NCI-H1694 (cell line): ENCODE measurements around the gene WDR13.
"Not testable (repeated sequence)": the region's sequence is repeated elsewhere in the genome, so short reads cannot be mapped to it uniquely, and the experiment has no call there.

ENCODE experiments used
- DNase-seq: peaks from one replicate; lab custom pipeline; 2025; lab: John Stamatoyannopoulos, UW

Gene WDR13

DNA sequence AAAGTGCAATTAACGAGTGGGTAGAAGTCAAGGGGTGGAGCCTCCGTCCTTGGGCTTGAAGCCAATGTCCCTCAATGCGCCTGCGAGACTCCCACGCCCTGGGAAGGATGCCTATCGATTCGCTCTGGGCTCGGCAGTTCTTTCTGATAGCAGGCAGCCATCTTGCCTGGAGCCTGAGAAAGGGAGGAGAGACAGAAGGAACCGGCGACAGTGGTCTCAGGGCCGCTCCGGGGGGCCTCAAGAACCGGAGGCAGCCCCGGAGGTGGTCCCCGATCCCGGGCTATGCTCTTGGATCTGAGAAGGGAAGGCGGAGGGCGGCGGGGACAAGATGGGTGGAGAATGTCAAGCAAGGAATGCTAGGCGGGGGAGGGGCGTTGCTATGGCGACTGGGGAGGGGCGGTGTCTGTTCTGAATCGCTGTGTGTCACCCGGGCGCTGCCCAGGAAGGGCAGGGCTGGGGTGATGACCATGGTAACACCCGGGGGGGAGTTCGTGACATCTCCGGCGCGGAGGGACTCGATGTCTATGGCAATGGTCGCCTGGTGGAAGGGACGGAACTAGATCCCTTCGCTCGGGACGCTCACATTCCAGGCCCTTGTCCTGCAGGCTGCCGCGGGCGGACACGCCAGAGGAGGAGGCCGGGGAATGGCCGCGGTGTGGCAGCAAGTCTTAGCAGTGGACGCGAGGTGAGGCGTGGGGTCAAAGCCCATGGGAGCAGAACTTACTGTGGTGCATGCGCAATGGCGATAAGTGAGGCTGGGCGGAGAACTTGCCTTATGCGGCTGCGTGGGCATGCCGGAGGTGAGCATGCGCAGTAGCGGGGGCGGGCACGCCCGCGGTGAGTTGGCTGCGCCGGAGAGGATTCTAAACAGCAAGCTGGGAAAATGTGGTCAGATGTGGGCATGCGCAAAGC, at the start of gene WDR13:
Gene WDR13, plus strand, starts transcription at position 140 of the 912 bp plus-strand sequence. Its CDS starts 505 bp downstream, at position 645.
- DNase-seq = peak; percentile 88

DNA sequence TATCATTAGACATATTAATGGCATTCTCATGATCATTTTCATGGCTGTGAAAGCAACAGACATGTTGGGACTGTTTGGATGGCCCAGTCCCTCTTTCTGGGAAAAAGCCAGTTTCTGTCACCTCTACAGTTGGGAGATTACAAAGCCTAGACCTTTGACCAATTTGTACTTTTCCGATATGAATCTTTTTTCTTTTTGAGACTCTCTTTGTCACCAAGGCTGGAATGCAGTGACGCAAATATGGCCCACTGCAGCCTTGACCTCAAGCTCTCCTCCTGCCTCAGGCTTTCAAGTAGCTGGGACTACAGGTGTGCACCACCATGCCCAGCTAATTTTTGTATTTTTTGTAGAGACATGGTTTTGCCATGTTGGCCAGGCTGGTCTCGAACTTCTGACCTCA, 48.4 kb upstream of the WDR13 start:
- DNase-seq = no peak

GRCh38 chrX:48555731-48556325, 41.5 kb upstream of the WDR13 start:
- not testable (repeated sequence) for DNase-seq

- DNase-seq = no peak
These were observed 39.0 kb upstream of the WDR13 start for GRCh38 chrX:48558271-48558670.

GRCh38 chrX:48559636-48560035, 37.7 kb upstream of the WDR13 start:
- DNase-seq = no peak

GRCh38 chrX:48560056-48560455, 37.2 kb upstream of the WDR13 start:
- no peak for DNase-seq

- no peak for DNase-seq
These were observed 36.6 kb upstream of the WDR13 start for GRCh38 chrX:48560681-48561080.

DNA sequence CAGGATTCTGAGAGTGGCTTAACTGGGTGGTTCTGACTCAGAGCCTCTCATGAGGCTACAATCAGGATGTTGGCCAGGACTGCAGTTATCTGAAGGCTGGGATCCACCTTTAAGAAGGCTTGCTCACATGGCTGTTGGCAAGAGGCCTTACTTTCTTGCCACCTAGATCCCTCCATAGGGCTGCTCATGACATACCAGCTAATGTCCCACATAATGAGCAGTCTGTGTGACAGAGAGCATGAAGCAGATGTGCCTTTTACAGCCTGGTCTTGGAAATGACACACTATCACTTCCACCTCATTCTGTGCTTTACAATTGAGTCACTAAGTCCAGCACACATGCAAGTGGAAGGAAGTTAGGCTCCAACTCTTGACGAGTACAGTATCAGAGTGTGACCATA, 27.3 kb upstream of the WDR13 start:
- no peak for DNase-seq

DNA sequence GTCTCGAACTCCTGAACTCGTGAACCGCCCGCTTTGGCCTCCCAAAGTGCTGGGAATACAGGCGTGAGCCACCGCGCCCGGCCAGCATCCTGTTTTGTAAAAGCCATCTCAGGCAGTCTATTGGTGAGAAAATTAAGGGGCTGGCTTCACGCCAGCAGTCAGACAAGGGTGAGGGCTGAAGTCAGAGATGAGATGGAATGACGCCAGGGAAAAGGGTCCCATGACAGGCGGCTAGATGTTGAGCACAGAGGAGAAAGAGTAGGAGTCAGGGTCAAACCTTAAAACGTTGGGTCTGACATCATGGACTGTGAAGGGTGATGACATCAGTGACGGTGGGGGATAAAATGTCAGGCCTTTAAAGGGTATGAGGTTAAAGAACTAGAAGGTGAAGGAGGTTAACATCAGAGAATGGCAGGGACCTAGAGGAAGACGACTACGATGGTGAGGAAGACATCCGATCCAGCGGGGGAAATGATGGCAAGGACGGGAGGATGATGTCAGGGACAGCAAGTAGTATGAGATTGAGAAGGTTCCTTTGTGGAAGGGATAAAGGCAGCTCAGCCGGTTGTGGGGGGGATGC, 23.5 kb upstream of the WDR13 start:
- DNase-seq = peak; percentile 8

- peak; percentile 89 for DNase-seq
These were observed 22.7 kb upstream of the WDR13 start, which contains the start of gene RBM3 for GRCh38 chrX:48574270-48575266. TSS of gene RBM3 (plus strand) at chrX:48574484. CDS start at chrX:48575181, 697 bp downstream.

DNA sequence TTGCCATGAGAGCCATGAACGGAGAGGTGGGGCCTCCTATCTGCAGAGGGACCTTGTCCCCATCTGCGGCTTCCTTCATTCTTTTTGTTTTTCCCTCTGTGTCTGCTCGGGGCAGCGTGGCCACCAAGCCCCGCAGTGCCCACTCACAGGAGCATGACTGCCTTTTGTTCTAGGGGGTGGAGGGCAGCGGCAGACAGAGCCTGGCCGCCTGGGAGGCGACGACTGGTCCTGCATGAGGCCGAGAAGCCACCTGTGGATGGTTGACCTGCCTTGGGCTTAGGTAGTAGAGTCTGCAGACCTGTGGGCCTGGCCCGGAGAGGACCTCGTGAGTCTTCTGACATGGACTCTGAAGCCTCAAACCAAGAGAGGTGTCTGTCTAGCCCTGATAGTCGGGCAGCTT, 21.6 kb upstream of the WDR13 start:
- no peak for DNase-seq

- no peak for DNase-seq
These were observed 21.2 kb upstream of the WDR13 start for GRCh38 chrX:48576108-48576507.

DNA sequence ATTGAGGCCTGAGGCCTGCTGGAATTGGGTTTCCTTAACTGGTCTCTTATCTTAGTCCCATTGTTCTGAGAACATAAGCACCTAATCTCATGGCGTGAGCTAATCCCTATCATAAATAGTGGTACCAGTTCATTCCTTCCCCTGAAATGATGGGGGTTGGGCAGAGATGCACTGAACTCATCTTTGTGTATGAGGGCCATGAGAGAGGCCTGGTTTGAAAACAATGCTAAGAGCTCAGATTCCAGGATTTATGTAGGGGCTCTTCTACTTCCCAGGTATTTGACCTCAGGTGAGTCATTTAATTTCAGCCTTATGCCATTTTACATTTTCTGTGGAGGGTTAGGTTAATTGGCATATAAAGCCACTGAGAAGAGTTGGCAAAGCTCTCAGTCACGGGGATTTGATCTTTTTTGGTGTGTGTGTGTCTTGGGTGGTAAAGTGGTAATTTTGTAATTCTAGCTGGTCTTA, 18.6 kb upstream of the WDR13 start:
- no peak for DNase-seq

GRCh38 chrX:48579259-48579658, 18.0 kb upstream of the WDR13 start:
- no peak for DNase-seq

DNA sequence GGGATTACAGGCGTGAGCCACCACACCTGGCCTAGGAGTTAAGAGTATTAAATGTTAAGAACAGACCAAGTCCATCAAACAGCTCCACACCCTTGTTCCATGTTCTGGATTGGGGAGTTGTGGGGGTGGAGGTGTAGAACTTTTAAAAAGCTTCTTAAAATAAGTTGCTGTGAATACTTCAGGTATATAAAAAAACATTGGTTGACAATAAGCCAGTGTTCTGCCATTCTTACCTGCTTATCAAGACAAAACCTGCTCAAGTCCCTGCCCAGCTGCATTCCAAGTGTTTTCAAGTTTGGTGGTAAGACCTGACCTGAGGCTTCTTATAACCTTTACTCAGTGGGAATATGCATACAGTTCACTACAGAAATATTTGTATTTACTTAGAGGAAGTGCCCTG, 16.6 kb upstream of the WDR13 start:
- DNase-seq = no peak

- no peak for DNase-seq
These were observed 12.6 kb upstream of the WDR13 start for GRCh38 chrX:48584698-48585097.

DNA sequence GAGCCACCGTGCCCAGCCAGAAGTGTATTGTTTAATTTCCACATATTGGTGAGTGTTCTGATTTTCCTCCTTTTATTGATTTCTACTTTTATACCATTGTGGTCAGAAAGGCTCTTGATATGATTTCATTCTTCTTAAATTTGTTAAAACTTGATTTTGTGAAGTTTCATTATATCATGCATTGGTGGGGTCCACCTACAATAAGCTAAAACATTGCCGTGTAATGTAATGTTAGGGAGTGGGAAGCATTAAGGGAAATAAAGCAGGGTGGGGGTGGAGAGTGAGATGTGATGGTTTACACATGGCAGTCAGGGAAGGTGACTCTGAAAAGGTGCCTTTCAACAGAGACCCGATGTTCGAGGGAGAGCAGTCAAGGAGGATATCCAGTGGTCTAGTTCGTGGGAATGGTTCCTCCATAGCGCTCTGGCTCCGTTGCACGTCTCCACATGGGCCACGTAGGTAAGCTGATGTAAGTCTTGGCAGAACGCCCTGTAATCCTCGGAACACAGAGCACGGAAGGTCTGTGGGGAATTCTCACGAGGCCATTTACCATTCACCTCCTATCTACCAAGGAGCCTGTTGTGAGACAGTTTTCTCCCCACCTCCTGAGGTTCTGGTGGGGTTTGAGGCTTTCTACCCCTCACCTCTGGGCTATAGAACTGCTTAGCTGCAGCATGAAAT, 7.7 kb upstream of the WDR13 start:
- DNase-seq = no peak

DNA sequence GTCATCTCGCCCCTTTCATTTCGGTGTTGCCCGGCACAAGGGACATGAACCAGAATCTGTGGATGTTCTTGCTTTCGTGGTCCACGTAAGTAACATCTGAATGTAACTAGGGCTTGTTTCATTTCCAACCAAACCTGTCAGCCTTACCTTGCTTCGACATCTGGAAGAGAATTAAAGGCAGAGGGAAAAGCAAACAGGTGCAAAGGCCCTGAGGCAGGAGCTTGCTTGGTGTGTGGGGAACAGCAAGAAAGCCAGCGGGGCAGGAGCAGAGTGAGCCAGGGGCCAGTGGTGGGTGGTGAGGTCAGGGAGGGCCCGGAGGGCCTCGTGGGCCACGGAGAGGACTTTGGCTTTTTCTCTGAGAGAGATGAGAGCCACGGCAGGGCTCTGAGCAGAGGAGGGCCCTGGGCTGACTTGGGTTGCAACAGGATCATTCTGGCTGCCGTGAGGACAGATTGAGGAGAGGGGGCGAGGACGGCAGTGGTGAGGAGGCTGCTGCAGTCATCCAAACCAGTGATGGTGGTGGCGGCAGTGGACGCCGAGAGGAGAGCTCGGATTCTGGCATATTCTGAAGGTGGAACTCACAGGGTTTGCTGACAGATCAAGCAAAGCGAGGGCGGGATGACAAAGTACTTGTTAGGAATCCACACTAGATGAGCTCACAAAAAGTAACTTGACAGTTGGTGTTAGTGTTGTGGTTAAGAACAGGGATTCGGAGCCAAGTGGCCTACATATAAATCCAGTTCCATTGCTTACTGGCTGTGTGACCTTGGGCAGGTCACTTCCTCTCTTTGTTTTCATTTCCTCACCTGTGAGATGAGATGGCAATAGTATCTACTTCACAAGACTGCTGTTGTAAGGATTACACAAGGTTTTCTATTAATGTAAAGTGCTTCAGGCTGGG, 6.8 kb upstream of the WDR13 start:
- DNase-seq = no peak

DNA sequence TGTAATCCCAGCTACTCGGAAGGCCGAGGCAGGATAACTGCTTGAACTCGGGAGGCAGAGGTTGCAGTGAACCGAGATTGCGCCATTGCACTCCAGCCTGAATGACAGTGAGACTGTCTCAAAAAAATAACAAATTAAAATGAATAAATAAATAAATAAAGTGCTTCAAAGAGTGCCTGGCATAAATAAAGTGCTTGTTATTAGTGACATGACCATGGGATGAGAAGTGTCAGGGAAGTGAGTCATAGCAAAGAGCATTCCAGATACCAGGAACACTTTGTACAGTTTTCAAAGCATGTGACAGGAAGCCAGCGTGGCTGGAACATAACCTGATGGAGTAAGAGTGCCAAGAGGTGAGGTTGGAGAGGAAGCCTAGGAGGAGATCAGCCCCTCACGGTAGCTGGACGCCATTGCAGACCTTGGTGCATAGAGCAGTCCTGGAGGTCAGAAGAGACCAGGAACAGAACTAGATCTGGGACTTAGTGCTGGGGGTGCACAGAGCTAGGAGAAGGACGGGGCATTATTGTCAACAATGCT, 6.0 kb upstream of the WDR13 start:
- DNase-seq = no peak

- no peak for DNase-seq
These were observed 4.3 kb upstream of the WDR13 start for GRCh38 chrX:48592971-48593370.
